HG02588 (cell line): Measurements from ENCODE around the gene DLX2.
"Not testable (repeated sequence)": the region's sequence is repeated elsewhere in the genome, so short reads cannot be mapped to it uniquely, and the experiment has no call there.

Experiments
- ATAC-seq: cut with Tn5 transposase; IDR thresholded peaks from one replicate; pipeline ENCODE4 v1.9.1; 2021; ENCODE audit warnings: mild to moderate bottlenecking, moderate library complexity; ENCODE audit not compliant: unreplicated experiment

Gene DLX2

DNA sequence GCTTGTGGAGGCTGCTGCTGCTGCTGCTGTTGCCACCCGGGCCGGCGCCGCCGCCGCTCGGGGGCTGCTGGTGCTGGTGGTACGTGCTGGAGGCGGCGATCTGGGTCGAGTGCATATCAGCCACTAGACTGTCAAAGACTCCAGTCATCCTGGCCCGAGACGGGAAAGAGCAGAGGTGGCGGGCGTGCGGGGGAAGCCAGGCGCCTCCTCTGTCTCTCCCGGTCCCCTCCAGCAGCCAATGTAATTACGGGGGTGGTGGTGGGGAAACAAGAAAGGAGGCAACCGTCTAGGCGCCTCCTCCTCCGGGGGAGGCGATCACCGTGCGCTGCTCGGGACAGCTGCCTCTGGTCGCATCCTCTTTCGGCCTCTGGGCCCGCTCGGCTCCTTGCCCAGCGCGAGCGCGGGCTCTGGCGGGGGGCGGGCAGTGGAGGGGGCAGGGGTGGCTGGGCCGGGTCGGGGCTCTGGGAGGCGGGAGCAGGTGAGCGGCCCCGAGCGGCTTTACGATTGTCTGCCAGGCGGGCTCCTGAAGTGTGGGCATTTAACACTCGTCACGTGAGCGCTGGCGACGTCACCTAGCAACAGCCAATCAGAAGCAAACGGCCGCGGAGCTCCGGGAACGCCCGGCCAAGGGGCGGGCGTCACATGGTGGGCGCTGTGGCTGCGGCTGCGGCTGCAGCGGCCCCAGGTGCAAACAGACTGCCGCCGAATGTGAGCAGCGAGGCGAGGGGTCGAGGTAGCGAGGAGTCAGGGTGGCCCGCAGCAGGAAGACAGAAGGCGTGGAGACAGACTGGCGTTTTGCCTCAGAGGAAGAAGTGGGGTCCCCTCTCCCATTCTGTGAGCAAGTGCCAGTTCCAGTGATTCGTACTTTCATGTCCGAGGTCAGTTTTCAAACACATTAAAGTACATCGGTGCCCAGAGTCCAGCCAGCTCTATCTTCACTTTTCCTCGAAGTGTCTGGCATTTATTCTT is at the start of gene DLX2:
DLX2 (minus strand) TSS at position 510 of the 969 bp plus-strand sequence; CDS start at position 148, 362 bp downstream.
- ATAC-seq, result peak; percentile 67

DNA sequence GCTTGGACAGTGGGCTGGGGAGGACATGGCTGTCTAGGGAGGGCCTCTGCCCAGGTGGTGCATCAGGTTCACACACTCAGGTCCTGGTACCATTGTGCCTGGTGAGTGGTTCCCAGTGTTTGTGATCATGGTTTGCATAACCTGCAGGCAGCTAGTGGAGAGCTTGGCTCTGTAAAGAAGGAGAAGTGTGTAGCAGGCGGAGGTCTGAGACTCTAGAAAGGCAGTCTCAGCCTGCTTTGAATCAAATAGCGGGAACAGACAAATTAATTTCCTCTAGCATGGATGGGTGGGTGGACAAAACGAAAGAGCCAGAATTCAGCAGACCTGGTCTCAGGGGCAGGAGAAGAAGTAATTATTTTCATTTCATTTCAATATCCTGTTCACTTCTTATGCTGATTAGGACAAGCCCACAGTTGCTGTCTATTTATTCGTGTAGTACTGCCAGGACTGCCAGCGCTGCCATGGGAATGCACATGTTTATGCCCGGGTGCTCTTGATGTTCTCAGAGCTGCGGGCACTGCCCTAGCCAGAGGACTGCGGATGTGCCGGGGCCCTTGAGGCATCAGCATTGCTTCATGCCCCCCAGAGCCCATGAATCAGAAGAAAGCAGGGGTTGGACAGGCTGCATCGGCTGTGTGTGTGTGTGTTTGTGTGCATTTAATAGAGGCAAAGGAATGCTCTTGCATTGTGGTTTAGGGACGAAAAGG is 45.4 kb upstream of the DLX2 start:
- ATAC-seq, result no peak

DNA sequence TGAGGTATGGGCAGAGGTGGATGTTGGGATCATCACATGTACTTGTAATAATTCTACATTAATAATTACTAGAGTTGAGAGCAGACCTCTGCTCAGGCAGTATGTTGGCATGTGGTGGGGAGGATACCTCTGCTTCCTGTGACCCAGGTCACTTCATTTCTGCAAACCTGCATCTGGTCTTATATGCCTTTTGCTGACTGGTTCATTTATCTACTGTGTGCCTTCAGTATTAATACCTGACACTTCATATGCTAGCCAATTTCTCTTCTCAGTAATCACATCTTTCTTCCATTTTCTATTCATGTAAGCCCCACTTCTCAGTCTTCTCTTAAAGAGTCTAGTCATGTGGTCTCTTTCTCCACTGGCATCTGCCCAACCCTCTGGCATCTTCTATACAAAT is 41.1 kb upstream of the DLX2 start:
- no peak for ATAC-seq

DNA sequence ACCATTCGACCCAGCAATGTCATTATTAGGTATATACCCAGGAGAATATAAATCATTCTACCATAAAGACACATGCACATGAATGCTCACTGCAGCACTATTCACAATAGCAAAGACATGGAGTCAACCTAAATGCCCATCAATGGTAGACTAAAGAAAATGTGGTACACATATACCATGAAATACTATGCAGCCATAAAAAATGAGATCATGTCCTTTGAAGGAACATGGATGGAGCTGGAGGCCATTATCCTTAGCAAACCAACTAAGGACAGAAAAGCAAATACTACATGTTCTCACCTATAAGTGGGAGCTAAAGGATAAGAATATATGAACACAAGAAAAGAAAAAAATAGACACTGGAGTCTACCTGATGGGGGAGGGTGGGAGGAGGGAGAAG is 36.0 kb upstream of the DLX2 start:
- not testable (repeated sequence) for ATAC-seq

DNA sequence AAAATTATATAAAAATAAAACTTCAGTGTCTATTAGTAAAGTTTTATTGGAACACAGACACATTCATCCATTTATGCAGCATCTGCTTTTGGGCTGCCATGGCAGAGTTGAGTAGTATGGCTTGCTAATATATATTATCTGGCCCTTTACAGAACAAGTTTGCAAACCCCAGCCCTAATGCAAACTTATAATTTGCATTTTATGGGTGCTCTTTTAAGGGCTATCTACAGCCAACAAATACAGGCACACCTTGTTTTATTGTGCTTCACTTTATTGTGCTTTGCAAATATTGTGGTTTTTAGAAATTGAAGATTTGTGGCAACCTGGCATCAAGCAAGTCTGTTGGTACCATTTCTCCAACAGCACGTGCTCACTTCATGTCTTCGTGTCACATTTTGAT is 35.2 kb upstream of the DLX2 start:
- ATAC-seq, result no peak

DNA sequence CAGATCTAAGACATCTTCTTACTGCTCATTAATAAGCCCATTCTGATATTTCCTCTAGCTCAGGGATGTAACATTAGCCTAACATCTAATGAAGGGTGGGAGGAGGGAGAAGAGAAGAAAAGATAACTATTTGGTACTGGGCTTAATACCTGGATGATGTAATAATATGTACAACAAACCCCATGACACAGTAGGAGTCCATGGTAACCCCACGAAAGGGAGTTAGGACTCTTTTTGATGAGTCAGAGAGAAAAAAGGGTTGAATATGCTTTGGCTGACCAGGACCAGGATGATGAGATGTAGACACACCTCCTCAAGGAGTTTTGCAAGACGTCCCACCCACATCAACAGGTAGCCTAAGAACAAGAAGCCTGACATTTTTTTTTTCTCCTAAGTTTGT is 34.4 kb upstream of the DLX2 start:
- ATAC-seq, result no peak

DNA sequence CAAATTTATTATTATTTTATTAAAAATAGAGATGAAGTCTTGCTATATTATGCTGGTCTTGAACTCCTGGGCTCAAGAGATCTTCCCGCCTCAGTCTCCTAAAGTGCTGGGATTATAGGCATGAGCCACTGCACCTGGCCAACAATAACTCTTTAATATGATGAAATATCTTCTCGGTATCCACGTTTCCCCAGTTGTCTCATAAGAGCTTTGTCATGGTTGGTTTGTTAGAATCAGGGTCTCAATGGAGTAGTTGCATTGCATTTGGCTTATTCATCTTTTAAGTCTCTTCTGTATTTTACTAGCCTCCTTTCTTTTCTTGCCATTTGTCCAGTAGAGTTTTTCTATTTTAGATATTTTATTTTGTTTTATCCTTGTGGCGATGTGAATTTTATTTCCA is 32.7 kb upstream of the DLX2 start:
- no peak for ATAC-seq

DNA sequence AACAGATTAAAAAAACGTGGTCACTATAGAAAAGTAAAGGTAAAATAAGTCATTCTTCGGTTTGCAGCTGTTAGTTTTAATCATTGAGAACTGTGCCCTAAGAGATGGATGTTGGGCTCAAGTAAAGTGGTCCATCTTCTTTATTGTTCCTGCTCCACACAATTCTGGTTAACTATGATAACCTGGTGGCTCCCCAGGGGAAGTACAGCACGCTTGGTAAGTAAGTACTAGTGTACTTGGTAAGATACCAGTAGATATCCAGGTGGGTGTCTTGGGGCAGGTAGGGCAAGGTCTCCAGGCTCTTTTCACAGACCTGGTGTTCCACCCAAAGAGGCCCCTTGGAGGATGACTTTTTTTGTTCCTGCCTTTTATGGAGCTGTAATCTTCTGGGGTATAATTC is 31.6 kb upstream of the DLX2 start:
- ATAC-seq, result no peak

DNA sequence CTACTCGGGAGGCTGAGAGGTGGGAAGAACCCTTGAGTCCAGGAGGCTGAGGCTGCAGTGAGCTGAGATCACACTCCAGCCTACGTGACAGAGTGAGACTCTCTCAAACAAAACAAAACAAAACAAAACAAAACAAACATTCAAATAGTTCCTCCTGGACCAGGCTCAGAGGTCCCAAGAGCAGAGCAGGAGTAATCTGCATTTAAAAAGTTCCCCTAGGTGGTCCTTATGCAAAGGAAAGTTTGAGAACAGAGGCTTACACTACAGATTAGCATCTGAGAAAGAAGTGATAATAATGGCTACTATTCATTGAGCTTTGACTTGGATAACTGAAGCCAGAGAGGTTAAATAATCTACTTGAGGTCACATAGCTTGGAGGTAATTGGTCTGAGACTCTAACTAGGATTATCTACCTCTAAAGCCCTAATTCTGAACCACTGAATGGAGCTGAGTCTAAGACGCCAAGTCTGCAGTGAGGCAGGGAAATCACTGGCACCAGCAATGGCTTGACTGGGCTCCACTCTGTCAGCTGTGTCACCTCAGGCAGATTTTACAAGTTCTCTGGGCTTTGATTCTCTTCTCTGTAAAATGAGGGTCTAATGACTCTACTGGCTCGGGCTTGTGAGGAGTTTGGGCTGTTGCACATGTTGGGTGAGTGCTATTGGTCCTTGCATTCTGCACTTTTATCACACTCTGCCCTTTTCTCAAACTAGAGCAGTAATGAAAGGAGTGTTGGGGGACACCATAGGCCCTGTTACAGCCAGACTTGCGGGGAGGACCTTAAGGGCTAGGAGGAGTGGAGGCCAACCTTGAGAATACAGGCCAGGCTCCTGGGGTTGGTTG is 29.2 kb upstream of the DLX2 start:
- ATAC-seq, result no peak

DNA sequence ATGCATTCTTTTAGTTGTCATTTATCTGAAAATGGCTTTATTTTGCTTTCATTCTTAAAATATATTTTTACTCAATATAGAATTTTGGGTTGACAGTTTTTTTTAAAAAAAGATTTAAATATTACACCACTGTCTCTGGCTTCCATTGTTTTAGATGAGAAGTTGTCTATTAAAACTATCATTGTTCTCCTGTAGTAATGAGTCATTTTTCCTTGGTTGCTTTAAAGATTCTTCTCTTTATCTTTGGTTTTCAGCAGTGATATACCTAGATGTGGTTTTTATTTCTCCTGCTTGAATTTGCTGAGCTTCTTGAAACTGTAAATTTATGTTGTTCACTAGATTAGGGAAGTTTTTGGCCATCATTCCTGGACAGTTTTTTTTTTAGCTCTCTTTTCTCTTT is 26.7 kb upstream of the DLX2 start:
- ATAC-seq, result no peak

DNA sequence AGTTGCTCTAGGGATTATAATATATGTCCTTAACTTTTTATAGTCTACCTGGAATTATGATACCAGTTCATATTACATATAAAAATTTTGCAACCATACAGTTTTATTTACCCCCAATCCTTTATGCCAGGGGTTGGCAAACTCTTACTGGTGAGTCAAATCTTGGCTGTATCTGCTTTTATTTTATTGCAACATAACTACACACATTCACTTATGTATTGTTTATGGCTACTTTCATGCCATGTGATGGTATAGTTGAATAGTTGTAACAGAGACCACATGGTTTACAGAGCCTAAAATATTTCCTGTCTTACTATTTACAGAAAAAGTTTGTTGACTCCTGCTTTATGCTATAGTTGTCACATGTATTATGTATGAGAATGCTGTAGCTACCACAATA is 25.8 kb upstream of the DLX2 start:
- no peak for ATAC-seq

DNA sequence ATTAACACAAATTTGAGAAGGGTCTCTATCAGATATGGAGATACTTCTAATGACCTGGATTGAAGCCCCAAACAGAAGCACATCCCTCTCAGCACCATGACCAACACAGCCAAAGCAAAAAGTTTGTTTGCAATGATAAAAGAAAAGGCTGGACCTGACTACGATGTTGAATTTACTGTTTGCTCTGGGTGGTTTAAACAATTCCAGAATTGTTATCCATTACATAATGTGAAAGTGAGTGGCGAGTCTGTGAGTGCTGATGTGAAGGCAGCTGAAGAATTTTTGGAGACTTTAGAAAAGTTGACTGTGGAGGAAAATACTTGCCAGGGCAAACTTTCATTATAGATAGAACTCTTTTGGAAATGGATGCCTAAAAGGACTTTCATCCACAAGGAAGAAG is 17.4 kb upstream of the DLX2 start:
- ATAC-seq, result no peak

DNA sequence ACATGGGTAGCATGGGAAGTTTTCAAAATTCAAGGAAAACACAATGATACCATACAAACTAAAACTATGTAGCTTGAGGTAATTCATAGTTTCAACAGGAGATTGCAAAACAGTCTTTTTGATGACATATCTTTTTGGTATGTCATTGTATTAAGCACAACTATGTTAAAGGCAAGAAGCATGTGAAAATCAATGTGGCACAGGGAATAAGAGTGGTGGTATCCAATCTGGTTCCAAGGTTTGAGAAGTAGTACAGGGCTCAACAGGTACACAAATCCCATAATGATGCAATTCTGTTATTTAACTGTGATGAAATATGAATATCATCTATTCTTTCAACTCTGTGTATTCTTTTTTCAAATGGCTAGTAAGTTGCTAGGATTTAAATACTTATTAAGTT is 16.4 kb upstream of the DLX2 start:
- no peak for ATAC-seq

DNA sequence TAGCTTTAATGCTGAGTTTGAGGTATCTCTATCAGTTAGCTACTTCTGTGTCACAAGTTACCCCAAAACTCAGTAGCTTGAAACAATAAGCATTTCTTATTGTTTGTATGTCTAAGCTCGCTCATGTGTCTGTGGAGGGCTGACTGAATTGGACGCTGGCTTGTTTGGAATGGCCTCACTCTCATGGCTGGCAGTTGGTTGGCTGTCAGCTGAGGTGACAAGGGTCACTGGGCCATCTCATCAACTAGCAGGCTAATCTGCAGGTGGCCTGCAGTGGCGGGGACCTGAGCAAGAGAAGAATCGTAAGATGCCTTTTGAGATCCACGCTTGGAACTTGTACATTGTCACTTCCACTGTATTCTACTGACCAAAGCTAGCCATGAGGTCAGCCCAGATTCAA is 13.4 kb upstream of the DLX2 start:
- no peak for ATAC-seq

DNA sequence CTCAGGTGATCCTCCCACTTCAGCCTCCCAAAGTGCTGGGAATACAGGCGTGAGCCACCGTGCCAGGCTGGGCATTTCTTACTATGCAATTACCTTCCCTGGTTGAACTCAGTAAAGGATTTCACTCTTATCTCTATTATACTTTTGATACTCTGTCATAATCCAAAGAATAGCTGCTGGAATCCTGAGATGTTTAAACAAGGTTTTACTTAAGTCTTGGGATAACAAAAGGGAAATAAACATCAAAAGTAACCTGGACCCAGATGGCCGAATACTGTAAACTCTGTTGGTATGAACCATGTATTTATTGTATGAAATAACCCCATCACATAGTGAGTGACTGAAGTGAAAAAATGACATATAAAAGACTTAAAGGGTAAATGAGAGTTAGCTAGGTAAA is 11.9 kb upstream of the DLX2 start:
- no peak for ATAC-seq

DNA sequence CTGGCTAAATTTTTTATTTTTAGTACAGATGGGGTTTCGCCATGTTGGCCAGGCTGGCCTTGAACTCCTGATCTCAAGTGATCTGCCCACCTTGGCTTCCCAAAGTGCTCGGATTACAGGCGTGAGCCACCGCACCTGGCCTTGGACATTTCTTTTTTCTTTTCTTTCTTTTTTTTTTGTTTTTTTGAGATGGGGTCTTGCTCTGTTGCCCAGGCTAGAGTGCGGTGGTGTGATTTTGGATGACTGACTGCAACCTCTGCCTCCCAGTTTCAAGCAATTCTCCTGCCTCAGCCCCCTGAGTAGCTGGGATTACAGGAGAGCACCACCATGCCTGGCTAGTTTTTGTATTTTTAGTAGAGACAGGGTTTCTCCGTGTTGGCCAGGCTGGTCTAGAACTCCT is 11.5 kb upstream of the DLX2 start:
- not testable (repeated sequence) for ATAC-seq

DNA sequence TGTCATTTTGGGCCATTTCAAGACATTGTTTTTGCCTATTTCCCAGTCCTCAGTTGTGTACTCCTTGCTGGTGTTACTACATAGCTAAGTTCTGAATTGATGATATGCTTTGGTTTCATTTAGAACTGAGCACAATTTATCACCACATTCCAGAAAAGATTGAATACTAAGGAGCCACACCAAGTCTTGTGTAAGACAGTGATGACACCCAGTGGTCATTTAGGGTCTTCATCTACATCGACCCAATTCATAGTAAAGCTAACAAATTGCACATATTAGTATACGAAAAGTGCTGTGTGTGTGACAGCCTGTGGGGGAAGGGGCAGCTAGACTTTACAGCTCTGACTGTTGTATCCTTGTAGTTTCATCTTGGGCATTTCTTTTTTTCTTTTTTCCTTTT is 10.9 kb upstream of the DLX2 start:
- ATAC-seq, result no peak

DNA sequence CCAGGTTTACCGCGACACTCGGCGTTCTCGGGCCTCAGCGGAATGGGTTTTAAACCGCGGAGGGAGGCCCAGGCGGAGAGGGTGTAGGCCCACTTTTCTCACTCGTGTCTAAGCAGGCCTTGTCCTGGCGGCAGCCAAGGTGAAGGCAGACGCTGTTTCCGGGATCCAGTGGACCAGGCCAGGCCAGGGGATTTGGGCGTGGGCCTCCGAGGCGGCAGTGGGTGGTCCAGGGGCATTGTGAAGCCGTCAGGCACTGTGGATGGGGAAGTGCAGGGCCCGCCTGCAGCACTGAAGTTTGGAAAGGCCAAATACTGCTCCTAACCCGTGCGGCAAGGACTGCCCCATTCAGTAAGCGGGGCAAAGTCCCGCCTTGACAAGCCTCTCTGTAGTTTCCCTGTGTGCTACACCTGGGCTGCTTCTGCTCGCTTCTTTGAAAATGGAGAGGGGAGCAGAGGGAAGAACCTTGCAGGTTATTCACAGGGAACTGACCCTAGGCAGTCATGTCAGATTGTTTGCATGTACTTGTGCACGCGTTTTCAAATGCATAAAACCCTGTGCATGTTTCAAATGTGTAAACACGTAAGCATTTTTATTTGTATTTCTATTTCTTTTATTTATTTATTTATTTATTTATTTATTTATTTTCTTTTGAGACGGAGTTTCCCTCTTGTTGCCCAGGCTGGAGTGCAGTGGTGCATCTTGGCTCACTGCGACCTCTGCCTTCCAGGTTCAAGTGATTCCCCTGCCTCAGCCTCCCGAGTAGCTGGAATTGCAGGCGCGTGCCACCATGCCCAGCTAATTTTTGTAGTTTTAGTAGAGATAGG is 7.5 kb upstream of the DLX2 start:
- ATAC-seq, result no peak

DNA sequence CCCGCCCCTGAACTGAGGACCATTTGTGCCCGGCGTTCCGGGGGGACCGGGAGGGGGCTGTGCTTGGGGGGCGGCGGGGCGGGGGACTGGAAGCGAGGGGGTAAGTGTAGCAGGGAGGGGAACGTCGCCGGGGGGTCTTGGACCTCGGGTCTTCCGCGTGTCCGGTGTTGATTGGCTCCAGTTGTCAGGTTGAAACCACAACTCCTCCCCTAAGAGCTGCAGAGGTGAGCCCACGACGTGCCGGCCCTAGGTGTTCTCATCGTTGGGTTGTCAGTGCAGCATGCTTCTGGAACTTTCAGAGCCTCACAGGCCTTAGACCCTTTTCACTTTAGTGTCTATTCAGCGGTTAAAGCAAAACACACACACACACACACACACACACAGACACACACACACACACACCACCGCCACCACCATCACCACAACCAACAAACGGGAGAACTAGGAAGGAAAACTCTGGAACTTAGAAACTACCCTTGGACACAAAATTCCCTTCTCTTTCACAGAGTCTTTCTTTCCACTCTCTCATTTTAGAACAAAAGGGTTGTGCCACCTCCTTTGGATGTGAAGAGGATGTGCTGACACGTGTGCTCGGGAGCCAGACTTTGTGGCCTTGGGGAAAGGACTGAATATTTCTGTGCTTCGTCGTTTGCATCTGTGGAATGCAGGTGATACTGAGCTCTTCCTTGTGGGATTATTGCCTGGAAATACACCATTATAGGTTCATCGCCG is 6.7 kb upstream of the DLX2 start:
- ATAC-seq, result no peak

DNA sequence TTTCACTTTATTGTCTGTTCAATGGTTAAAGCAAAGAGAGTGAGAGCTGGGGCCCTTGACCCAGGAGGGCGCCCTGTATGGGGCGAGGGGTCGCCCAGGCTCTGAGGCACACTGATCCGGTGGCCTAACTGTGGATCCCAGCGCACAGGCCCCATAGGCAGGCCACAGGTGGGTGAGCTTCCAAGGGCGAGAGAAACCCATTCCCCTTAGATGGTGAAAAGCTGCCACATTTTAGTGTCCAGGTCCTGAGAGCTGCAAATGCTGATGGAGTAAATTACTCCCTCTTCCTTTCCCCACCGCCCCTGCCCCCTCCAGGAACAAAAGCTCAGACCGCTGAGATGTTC is 5.9 kb upstream of the DLX2 start:
- ATAC-seq, result no peak
